GM19395 (cell line): ENCODE measurements around the gene LCNL1.

ENCODE experiments used
- ATAC-seq: cut with Tn5 transposase; IDR thresholded peaks from one replicate; pipeline ENCODE4 v1.9.1; 2021; ENCODE audit warnings: mild to moderate bottlenecking, moderate library complexity; ENCODE audit not compliant: unreplicated experiment

LCNL1 gene

DNA sequence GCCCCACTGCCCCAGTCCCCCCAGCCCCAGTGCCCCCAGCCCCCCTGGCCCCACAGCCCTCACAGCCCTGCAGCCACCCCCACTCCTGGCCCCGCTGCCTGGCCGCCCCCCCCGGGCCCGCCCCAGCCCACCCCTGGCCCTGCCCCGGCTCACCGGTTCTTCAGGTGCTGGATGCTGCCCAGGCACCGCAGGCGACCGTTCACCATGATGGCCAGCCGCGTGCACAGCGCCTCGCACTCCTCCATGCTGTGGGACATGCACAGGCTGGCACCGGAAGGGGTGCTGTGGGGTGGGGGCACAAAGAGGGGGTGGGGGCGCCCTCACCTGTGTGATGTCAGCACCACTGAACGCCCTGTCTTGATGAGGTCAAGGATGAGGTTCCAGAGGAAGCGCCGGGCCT is 26.4 kb downstream of the LCNL1 start:
- ATAC-seq, result no peak

DNA sequence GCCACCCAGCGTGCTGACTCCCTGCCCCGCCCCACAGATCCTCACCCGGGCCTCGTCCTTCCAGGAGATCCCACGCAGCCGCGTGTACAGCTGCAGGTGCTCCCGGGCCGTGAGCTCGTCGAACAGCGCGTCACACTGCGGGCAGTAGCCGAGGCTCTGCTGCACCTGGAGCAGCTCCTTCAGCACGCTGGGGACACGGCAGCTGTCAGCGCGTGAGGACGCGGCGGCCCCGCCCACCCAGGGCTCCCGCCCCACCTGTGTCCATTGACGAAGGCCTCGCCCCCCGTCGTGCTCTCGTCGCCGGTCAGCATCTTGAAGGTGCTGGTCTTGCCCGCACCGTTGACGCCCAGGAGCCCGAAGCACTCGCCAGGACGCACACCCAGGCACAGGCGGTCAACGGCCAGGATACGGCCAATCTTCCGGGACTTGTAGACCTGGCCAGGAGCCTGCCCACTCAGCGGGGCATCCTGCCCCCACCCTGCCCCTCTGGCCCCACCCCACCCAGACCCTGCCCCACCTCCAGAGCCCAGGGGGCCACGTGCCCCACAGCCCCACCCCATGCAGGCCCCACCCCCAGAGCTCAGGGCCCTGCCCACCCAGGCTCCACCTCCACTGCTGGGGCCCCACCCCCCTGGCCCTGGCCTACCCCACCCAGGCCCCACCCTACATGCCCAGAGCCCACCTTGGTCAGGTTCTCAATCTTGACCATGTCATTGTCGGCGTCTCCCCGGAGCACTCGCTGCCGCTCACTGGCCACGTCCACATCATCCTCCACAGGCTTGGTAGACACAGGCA is 27.3 kb downstream of the LCNL1 start:
- ATAC-seq, result no peak

DNA sequence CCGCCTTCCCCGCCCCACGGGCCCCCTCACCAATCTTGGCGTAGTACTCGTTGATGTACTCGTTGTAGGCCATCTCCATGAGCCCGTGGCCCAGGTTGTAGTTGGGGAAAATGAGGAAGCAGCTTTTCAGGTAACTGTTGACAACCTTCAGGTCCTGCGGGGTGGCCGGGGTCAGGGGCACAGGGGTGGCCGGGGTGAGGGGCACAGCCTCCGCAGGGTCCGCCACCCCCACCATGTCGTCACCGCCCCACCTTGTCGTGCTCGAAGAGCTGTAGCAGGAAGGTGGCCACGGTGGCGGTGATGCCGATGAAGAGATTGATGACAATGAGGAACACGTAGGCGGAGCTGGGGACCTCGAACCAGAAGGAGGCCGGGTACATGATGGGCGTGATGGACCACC is 28.4 kb downstream of the LCNL1 start:
- no peak for ATAC-seq

DNA sequence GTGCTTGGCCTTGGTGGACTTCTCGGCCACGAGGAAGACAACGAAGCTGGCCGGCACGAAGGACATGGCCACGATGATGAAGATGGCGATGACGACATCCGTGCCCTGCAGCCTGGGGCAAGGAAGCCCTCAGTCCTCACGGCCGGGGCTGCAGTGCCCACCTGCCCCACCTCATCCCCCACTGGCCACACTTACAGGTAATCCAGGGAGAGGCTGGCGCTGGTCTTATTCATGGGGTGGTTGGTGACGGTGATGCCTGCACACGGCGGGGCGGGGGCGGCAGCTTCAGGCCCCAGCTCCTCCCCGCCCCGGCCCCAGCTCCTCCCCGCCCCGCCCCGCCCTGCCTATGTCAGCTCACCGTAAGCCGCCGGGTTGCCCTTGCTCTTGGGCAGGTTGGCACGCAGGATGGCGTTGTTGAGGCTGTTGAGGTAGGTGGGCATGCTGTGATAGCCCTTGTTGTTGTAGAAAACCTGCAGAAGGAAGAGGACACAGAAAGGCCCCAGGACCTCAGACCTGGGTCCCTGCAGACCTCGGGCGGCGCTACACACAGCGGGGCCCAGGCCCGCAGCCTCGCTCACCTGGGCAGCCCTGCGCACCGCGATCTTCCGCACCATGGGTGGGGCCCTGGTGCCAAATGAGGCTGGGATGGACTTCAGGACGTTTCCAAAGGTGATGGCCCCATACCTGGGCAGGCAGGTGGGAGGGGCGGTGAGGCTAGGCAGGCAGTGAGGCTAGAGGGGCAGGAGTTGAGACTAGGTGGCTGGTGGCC is 29.3 kb downstream of the LCNL1 start:
- ATAC-seq, result no peak

DNA sequence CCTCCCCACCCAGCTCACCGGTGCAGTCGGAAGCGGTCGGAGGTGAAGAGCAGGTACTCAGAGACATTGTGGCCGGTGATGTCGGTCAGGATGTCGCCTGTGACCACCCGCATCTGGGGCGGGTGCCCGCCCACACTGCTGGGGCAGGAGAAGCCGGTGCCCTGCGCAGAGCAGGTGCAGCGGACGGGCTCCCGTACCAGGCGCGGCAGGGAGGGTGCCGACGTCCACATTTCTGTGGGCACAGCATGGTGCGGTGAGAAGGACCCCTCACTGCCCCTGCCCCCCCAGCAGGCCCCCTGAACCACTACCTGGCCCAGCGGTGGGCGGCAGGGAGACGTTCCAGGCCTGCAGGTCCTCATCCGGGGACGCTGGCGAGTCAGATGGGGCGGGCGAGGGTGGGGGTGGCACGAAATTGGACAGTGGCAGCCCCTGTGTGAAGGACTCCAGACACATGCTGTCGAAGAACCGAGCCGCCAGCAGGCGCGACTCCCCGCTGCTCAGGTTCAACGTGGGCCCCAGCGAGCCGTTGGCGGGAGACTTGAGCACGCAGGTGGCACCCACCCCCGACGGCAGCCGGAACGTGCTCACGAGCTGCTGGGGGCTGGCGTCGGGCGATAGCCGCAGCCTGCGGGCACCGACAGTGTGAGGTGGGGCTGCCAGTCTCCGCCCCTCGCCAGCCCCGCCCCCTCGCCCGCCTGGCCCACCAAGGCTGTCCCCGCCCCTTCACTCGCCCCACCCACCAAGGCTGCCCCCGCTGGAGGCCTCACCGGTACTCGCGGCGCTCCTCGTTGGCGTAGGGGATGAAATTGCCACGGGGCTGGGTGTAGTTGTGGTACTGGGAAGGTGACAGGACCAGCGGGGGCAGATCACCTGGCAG is 30.1 kb downstream of the LCNL1 start:
- ATAC-seq, result no peak

DNA sequence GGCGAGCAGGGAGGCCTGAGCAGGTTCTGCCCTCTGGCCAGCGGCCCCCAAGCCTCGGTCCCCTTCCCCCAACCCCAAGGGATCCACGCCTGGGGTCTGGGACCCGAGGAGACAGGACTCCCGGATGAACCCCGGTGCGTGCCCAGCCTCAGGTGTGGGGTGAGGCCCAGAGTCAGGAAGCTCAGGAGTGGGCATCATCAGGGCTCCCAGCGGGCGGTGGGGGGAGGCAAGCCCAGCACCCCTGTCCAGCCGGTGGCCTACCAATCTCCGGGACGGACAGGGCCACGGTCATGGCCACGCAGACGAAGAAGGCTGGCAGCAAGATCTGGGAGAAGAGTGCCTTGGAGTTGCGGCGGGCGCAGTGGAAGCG is 30.8 kb downstream of the LCNL1 start:
- ATAC-seq, result no peak

DNA sequence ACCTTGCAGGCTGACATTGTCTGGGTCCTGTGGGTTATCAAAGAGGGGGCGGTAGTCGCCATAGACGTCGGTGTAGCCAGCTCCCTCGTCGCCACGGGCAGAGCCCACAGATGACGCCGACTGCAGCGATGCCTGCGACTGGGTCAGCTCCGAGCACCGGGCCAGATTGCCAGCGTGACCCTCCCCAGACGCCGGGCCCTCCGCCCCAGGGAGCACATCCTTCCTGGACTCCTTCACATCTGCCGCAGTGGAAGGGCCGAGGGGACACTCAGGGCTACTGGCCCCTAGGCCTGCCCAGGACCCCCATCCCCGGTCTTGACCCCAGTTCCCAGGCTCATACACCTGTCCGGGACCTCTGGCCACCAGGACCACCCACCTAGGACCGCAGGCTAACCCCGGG is 31.4 kb downstream of the LCNL1 start:
- no peak for ATAC-seq

DNA sequence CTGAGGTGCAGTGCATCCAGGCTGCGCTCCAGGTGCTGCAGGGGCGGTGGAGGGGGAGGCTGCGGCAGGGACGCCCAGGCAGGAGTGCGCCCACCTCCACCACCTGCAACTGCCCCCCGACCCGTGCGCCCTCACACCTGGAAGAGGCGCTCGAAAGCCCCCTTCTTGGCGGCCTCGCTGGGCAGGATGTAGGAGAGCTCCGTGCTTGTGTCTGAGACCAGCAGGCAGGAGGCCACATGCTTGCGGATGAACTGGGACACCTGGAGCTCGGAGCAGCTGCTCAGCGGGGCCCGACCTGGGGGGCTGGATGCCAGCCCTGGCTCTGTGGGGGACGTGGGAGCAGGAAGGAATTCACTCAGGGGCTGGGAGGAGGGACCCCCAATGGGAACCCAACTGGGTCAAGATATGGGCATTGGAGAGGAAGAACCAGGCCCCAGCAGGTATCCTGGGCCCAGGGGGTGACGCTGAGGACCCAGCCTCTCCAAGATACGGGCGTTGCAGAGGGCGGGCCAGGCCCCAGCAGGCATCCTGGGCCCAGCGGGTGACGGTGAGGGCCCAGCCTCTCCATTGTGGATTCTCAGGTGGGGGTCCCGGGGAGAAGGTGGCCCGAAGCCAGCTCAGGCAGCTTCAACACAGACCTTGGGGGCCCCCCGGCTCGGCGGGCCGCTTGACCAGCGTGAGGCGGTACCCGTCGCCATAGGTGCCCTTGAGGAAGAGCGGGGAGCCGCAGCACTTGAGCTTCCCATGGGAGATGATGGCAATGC is 32.2 kb downstream of the LCNL1 start:
- ATAC-seq, result no peak

DNA sequence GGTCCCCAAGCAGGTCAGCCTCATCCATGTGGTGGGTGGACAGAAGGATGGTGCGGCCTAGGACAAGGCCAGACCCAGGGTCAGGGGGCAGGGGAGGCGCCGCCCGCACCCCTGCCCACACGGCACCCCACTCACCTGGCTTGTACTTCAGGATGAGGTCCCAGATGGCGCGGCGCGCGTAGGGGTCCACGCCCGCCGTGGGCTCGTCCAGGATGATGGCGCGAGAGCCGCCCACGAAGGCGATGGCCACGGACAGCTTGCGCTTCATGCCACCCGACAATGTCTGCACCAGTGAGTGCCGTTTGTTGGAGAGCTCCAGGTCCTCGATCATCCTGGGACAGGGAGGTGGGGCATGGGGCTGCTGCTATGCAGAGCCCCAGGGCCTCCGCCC is 32.7 kb downstream of the LCNL1 start:
- ATAC-seq, result no peak

DNA sequence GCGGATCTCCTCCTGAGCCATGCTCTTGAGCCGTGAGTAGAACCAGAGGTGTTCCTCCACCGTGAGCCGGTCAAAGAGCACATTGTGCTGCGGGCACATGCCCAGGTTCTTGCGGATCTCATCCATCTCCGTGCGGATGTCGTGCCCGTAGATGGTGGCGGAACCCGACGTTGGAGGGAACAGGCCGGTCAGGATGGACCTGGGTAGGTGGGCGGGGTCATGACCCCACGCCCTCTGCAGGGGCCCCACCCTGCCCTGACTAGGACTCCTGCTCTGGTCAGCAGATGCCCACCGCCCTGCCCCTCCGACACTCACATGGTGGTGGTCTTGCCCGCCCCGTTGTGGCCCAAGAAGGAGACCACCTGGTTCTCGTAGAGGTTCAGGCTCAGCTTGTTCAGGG is 33.2 kb downstream of the LCNL1 start:
- no peak for ATAC-seq

DNA sequence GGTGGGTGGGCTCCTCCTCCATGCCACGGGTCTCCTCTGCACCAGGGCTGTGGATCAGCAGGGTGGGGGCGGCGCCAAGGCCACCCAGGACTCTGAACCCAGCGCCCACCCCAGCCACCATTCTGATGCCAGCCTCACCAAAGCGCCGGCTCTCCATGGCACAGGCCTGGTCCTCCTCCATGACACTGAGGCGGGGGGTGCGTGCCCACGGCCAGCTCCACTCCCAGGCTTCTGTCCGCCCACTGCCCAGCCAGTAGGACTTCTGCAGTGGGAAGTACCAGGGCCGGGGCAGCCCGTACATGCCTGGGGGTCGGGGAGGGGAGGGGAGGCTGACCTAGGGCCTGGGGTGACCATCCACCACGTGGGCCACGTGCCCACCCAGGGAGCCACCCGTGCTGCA is 33.6 kb downstream of the LCNL1 start:
- no peak for ATAC-seq

DNA sequence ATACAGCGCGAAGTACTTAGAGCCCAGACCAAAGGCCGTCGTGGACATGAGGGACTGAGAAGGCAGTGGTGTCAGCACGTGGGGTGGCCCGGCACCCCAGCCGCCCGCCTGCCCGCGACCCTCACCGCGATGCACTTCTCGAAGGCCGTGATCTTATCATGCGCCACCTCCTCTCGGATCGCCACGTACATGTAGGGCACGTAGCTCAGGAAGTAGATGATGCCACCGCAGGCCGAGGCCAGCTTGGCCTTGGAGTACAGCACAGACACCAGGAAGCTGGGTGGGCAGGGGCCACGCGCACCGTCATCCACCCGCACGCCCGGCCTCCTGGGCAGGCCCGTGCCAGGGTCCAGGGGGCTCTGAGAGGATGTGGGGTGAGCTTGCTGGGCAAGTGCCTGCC is 34.3 kb downstream of the LCNL1 start:
- no peak for ATAC-seq

DNA sequence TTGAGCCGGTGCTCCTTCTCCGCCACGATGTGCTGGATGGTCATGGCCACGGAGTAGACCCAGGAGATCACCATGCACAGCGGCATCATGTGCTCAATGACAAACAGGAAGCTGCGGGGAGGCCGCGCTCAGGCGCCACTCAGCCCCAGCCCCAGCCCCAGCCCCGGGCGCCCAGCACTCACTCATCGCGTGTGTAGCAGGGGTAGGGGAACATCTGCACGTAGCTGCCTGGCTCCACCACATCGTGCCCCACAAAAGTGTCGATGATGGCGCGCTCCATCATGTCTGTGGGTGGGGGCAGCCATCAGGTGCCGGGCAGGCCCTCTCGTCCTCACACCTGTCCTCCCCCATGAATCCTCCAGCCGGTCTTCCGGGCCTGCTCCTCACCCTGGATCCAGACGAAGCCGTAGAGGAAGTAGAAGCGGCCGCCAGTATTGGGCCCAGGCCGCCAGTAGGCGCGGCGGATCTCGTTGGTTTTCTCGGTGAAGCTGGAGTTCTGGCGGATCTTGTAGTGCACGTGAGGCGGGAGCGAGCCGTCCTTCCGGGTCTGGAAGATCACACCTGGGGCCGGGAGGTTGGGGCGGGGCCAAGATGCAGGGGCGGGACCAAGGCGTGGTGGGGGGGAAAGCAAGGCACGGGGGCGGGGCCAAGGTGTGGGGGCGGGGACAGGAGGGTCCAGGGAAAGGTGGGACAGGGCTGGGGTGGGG is 35.2 kb downstream of the LCNL1 start:
- ATAC-seq, result no peak

DNA sequence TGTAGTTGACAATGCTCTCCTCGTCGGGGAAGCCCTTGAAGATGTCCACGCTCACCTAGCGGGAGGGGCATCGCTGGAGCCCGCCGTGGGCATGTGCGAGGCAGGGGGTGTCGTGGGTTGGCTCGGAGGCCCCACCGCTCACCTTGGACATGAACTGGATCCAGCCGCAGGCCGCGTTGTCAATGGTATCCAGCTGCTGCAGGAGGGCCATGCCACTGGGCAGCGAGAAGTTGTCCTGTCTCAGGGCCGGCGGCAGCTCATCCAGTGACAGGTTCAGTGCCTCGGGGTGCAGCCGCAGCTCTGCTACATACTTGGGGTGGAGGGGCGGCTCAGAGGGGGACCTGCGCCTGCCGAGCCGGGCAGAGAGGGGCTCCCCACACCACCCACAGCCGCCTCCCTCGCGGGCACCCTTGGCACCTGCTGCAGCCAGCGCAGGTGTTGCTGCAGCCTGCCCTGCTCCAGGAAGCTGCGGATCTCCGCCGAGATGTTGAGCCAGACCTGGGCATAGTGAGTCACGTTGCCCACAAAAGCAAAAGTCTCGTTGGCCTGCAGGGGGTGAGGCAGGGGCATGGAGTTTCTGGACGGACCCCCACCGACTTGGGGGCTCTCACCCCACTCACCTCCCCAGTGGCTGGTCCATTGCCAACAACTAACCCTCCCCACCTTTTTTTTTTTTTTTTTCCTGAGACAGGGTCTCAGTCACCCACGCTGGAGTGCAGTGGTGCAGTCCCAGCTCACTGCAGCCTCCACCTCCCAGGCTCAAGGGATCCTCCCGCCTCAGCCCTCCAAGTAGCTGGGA is 36.2 kb downstream of the LCNL1 start:
- no peak for ATAC-seq

DNA sequence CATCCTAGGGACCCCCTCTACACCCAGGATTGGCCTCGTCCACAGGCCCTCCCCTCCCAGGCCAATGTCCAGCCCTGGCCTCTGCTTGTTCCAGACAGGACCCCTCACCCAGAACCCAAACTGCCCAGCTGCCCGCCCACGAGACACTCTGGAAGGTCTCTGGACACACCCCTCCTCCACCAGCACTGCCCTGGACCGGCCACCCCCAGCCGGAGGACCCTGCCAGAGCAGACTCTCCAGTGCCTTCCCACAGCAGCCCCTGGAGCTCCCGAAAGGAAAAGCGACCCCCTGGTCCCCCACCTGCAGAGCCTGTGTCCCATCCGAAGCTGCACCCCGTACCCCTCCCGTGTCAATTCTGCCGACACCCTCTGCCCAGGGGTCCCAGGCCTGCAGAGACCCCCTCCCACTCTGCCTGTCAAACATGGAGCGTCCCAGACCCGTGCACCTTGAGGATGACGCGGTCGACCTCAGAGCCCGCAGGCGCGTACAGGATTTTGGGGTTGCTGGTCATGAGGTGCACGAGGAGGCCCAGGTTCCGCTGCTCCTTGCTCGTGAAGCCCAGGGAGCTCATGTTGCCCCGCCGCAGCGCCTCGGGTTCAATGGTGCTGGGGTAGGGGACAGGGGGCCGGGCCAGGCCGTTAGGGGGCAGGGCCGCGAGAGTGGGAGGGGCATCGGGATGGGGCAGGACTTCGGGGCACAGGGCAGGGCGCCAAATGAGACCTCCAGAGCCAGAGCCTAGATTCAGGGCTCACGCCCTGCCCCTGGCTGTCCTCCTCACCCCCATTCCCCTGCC is 37.3 kb downstream of the LCNL1 start:
- no peak for ATAC-seq

DNA sequence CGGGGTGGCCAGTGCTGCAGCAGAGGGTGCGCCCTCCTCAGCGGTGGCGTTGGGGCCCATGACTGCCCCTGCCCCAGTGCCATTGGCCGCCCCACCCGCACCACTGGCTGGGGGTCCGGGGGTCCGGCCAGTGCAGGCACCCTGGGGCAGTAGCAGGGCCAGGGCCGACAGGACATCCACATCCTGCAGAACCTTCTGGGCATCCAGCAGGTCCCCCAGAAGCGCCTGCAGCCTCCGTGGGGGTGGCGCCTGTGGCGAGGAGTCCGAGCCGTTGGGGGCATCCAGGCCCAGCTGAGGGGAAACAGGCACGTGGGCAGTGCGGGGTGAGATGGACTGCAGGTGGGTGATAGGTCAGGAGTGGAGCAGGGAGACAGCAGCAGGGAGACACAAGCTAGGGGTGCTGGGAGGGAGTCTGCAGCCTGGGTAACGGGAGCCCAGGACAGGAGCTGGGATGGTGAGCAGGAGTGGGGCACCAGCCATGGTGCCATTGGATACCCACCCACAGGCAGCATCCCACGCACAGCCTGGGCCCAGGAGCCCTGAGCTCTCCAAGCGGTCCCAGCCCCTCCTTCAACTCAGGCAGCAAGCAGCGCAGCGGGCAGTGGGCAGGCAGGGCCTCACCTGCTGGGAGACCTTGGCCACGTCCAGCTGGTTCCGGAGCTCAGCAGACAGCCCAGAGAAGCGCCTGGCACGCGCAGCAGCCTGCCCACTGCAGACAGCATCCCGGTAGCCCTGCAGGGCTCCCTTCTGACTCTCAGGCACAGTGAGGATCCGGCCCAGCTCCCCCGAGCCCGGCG is 38.2 kb downstream of the LCNL1 start:
- no peak for ATAC-seq

DNA sequence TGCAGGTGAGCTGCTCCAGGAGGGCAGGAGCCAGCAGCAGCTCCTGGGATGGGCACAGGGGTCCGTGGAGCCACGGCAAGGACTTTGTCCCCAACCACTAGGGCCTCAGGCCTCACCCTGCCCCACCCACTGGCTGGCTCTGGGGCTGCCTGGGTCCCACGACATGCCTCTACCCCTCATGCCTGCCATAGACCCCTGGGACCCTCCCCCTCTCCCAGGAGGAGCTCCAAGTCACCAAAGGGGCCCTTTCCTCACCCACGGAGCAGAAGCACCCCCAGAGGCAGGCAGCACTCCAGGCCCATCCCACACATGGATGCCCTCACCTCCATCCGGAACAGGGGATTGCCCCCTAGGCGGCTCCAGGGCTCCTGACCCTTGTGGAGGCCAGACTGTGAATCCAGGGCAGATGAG is 38.8 kb downstream of the LCNL1 start:
- no peak for ATAC-seq
